ENCODE measurements around the gene UPK1B. TPM values are rescaled to one million over a fixed set of nuclear protein-coding genes. Genes with fewer than 3 reads are reported as not detected.
"Not testable (repeated sequence)": the region's sequence is repeated elsewhere in the genome, so short reads cannot be mapped to it uniquely, and the experiment has no call there.

Gene UPK1B
- total RNA-seq, 1 experiment from 2014 or later, result not detected

- Histone ChIP-seq H3K36me3 (peaks cover 25% of the 10 kb centered on the region), H3K27me3 (no peaks in the 10 kb centered on the region), H3K9me3 (no peaks in the 10 kb centered on the region), H3K4me3 (no peak overlapping the region)
- no peak for DNase-seq
Measured at GRCh38 chr3:119230745-119231144, 57.3 kb downstream of the UPK1B start.

DNA sequence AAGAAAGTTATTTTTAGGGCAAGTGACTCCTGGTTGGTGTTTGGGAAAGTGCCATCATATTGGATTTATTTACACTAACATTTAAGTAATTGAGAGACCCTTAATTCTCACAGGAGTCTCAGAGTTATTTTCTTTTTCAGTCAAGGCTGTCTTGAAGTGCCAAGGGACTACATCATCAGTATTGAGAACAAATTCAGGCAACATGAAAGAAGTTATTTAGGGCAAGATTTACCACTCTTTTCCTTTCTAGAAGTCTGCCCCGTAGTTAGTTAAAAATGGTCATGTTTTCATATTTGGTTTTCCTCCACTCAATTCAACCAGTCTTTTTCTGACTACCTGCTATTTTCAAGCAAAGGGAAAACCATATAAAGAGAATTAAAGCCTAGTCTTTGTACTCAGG lies 61.2 kb downstream of the UPK1B start:
- no peaks in the 10 kb centered on the region for H3K9me3 ChIP-seq
- peaks cover 22% of the 10 kb centered on the region for H3K36me3 ChIP-seq
- DNase-seq, result no peak
- H3K4me3 ChIP-seq, result no peak overlapping the region
- H3K27me3 ChIP-seq, result no peaks in the 10 kb centered on the region

DNA sequence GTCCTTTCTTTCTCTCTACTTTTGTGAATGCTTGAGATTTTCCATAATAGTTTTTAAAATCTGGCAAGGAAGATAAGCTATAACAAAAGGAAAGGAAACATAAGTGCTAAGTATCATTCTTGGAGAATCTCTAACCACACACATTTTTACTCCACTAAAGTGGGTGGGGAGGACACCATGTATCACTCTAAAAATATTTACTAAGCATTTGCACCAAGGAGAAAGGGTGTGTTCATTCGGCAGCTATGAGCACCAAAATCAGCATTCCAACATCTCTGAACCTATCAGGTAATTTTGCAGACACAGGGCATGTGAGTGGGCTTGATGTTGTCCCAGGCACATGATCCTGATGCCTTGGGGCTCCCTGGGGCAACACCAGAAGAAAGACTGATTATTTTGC lies 61.8 kb downstream of the UPK1B start:
- no peak overlapping the region for H3K4me3 ChIP-seq

DNA sequence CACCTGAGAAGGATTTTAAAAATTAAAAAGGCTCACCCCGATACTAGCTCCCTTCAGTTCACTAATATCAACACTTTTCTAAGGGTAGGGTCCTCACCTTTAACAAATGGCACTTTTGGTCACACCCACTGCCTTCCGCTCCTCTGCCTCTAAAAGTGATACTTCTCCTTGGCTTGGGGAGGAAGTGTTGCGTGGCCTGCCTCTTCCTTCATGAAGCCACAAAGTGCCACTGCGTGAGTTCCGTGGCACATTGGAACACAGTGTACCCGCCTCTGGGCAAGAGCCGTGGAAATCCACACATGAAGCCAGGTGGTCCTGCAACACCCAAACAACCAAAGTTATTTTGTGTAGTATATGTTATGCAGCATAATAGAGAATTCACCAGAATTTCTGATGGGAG lies 63.4 kb downstream of the UPK1B start:
- Histone ChIP-seq H3K36me3 (peaks cover 16% of the 10 kb centered on the region), H3K27me3 (no peaks in the 10 kb centered on the region), H3K9me3 (no peaks in the 10 kb centered on the region), H3K4me3 (no peak overlapping the region)
- no peak for DNase-seq

More for the DNA sequence above, 61.8 kb downstream of the UPK1B start:
- DNase-seq, result no peak
- Histone ChIP-seq H3K9me3 (no peaks in the 10 kb centered on the region), H3K27me3 (no peaks in the 10 kb centered on the region), H3K36me3 (peaks cover 17% of the 10 kb centered on the region)

DNA sequence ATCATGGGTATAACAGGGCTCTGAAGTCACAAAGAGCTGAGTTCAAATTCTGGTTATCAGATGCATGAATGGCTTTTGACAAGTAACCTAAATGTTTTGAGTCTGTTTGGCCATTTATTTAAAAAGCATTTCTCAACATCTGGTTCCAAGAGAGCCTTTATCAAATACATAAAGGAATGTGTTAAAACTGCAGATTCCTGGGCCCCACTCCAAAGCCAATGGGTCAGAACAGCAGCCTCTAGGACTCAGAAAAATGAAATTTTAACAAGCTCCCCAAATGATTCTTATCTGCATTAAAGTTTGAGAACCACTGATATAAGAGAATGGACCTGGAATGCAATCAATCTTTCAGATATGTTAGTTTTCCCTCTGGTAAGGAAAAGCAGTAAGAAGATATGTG lies 63.9 kb downstream of the UPK1B start:
- DNase-seq, result no peak
- H3K36me3 ChIP-seq, result peaks cover 16% of the 10 kb centered on the region
- no peak overlapping the region for H3K4me3 ChIP-seq
- H3K27me3 ChIP-seq, result no peaks in the 10 kb centered on the region
- H3K9me3 ChIP-seq, result no peaks in the 10 kb centered on the region

- Histone ChIP-seq H3K36me3 (peaks cover 12% of the 10 kb centered on the region), H3K9me3 (no peaks in the 10 kb centered on the region), H3K4me3 (no peak overlapping the region), H3K27me3 (no peaks in the 10 kb centered on the region)
- DNase-seq, result no peak
Measured at GRCh38 chr3:119238363-119238762, 65.0 kb downstream of the UPK1B start.

GRCh38 chr3:119239206-119239820 lies 65.9 kb downstream of the UPK1B start:
- H3K36me3 ChIP-seq, result peaks cover 12% of the 10 kb centered on the region
- H3K9me3 ChIP-seq, result no peaks in the 10 kb centered on the region
- H3K4me3 ChIP-seq, result peak overlapping the region; percentile 83
- DNase-seq, result no peak
- no peaks in the 10 kb centered on the region for H3K27me3 ChIP-seq

- peak; percentile 19 for DNase-seq
- Histone ChIP-seq H3K36me3 (peaks cover 12% of the 10 kb centered on the region), H3K9me3 (no peaks in the 10 kb centered on the region)
Measured at GRCh38 chr3:119240101-119240590, 66.7 kb downstream of the UPK1B start.

DNA sequence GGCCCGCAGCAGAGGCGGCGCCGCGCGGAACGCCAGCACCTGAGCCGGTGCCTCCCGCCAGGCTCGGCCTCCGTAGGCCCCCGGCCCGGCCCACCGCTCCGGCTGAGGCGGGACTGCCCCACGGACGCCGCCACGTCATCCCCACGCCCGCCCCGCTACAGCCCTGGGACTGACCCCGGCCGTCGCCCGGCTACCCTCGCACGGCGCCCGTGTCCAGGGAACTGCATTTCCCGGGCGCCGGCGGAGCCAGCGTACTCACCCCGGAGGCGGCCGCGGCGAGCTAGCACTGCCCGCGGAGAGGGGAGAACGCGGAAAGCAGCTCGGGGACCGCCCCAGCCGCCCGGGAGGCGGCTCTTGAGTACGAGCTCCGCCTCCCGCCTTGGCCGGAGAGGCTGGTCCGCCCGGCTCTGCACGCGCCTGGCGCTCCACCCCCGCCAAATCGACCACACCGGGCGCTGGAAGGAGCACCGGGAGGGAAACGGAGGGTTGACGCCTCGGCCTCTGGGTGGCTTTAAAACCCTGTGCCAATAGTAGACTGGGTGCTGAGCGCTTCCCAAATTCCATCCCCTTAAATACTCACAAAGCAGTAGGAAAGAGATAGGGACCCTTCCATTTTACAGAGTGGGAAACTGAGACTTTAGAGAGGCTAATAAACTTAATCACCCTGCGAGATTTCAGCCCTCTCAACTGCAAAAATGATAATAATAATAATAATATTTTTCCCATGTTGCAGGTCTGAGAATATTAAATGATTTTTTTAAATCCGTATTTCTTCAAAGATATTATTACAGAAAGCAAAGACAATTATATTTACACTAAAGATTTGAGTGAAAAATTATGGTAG lies 67.4 kb downstream of the UPK1B start, which contains the start of gene B4GALT4:
Gene B4GALT4, minus strand, starts transcription at position 288 of the 844 bp plus-strand sequence. CDS start 10,779 bp downstream, outside the sequence.
- H3K4me3 ChIP-seq, result peak within 1 kb of the TSS; percentile 83
- H3K36me3 ChIP-seq, result peaks cover 12% of the 10 kb centered on the region
- no peaks in the 10 kb centered on the region for H3K9me3 ChIP-seq
- DNase-seq, result peak; percentile 93
- H3K27me3 ChIP-seq, result no peaks in the 10 kb centered on the region

More at GRCh38 chr3:119240101-119240590, 66.7 kb downstream of the UPK1B start:
- H3K4me3 ChIP-seq, result peak overlapping the region; percentile 83
- no peaks in the 10 kb centered on the region for H3K27me3 ChIP-seq

DNA sequence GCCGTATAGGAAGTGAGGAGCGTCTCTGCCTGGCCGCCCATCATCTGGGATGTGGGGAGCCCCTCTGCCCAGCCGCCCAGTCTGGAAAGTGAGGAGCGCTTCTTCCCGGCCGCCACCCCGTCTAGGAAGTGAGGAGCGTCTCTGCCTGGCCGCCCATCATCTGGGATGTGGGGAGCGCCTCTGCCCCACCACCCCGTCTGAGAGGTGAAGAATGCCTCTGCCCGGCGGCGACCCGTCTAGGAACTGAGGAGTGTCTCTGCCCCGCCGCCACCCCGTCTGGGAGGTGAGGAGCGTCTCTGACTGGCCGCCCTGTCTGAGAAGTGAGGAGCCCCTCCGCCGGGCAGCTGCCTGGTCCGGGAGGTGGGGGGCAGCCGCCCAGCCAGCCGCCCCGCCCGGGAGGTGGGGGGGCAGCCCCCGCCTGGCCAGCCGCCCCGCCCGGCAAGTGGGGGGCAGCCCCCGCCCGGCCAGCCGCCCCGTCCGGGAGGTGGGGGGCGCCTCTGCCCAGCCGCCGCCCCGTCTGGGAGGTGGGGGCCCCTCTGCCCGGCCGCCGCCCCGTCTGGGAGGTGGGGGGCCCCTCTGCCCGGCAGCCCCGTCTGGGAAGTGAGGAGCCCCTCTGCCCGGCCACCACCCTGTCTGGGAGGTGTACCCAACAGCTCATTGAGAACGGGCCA lies 69.1 kb downstream of the UPK1B start:
- not testable (repeated sequence) for H3K4me3 ChIP-seq, H3K36me3 ChIP-seq, H3K9me3 ChIP-seq, H3K27me3 ChIP-seq, DNase-seq

GRCh38 chr3:119243058-119243529 lies 69.7 kb downstream of the UPK1B start:
- not testable (repeated sequence) for DNase-seq, H3K36me3 ChIP-seq, H3K4me3 ChIP-seq, H3K9me3 ChIP-seq, H3K27me3 ChIP-seq

DNA sequence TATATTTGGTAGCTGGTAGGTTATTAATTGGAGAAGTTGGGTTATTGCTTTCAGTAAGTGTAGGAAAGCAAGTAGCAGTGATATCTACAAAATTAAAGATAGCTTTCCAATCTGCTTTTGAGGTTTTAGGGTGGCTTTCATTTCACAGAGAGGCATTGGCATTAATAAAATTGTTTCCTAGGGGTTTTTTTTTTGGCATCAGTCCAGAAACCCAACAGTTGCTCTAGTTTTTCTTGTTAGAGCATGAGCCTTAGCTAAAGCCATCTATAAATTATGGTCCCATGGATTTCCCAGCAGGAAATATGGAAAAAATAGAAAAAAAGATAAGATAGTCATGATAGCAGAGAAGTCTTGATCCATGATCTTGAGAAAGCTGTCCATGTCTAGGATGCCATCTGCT lies 70.3 kb downstream of the UPK1B start:
- no peak for DNase-seq
- H3K27me3 ChIP-seq, result no peaks in the 10 kb centered on the region
- H3K4me3 ChIP-seq, result no peak overlapping the region
- H3K36me3 ChIP-seq, result peaks cover 2% of the 10 kb centered on the region; the same call in 1 of the 2 replicates
- peaks cover 4% of the 10 kb centered on the region for H3K9me3 ChIP-seq

GRCh38 chr3:119245778-119246177 lies 72.4 kb downstream of the UPK1B start:
- Histone ChIP-seq H3K27me3 (no peaks in the 10 kb centered on the region), H3K36me3 (no peaks in the 10 kb centered on the region), H3K9me3 (peaks cover 6% of the 10 kb centered on the region), H3K4me3 (no peak overlapping the region)
- DNase-seq, result no peak

Other genes with a start within 250 kb of the UPK1B start
- gene IGSF11, start 138.8 kb upstream of the UPK1B start, total RNA-seq (2014; rRNA removed; shearing (Covaris generic); ENCODE audit: low replicate concordance), result 0.20 TPM in 1 of 2 replicates, not detected in the other
- gene TEX55, start 27.4 kb upstream of the UPK1B start, total RNA-seq (2014; rRNA removed; shearing (Covaris generic); ENCODE audit: low replicate concordance), result not detected in 2 replicates
- gene B4GALT4, start 67.3 kb downstream of the UPK1B start, total RNA-seq (2014; rRNA removed; shearing (Covaris generic); ENCODE audit: low replicate concordance), result 13.2 and 17.7 TPM in 2 replicates
- gene ARHGAP31, start 120.8 kb downstream of the UPK1B start, total RNA-seq (2014; rRNA removed; shearing (Covaris generic); ENCODE audit: low replicate concordance), result 4.2 and 5.0 TPM in 2 replicates

All from MG63 (cell line).